Large intestine (tissue), 3 donors: ENCODE results near the gene TCP1. TPM values are rescaled to one million over a fixed set of nuclear protein-coding genes. Genes with fewer than 3 reads are reported as not detected.
"Not testable (repeated sequence)": the region's sequence is repeated elsewhere in the genome, so short reads cannot be mapped to it uniquely, and the experiment has no call there.

Experiments
- DNase-seq, 2 donors: peaks; one replicate each; pipeline versions ENCODE4 v3.0.0 to v3.0.0-alpha.2; 2013
- H3K27ac ChIP-seq: one replicate; pipeline ENCODE4 v1.5.1; 2013; ENCODE audit warnings: low read length
- H3K27me3 ChIP-seq: 2 replicates; pipeline ENCODE4 v1.6.1; 2013; ENCODE audit warnings: low read length; ENCODE audit not compliant: control insufficient read depth, insufficient read depth
- H3K36me3 ChIP-seq: 2 replicates; pipeline ENCODE4 v1.6.1; 2013; ENCODE audit warnings: low read length; ENCODE audit not compliant: control insufficient read depth, insufficient read depth
- H3K4me1 ChIP-seq: one replicate; pipeline ENCODE4 v1.6.1; 2013; ENCODE audit warnings: low read length; ENCODE audit not compliant: control insufficient read depth, insufficient read depth
- H3K4me3 ChIP-seq: one replicate; pipeline ENCODE4 v1.5.1; 2013; ENCODE audit warnings: low read length
- H3K9me3 ChIP-seq: one replicate; pipeline ENCODE4 v1.6.1; 2013; ENCODE audit warnings: mild to moderate bottlenecking, low read depth, low read length, moderate library complexity; ENCODE audit not compliant: control insufficient read depth
- WGBS: methylation state at CpG from one replicate; pipeline ENCODE4 v1.1.5; 2013; ENCODE audit warnings: low lambda C conversion rate; ENCODE audit not compliant: insufficient coverage; 5-methylcytosine and 5-hydroxymethylcytosine counted together
- polyA plus RNA-seq: library from polyadenylated mRNA; unstranded; fragments of 120-200 nt; gene quantifications from one replicate; pipeline ENCODE4 v1.2.1, GENCODE V29; 2013

Gene TCP1
- polyA plus RNA-seq, 1 donor: 199 TPM

DNA sequence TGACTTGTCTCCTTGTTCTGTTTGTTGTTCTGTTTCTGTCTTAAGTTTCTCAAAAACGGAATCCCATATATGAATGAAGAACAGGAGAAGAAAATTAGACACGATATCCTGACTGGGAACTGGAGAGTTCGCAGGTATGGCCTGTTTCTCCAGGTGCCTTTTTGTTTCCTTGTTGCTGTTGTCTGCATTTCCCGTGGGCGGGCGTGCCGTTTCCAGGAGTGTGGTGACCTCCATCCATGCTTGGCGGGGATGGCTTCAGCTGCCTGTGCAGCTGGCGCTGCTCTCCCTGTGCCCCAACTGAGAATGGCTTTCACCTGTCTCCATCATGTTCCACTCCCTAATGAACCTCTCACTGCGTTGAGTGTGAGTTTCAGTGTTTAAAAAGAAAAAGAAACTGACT, 15.1 kb upstream of the TCP1 start:
- Histone ChIP-seq H3K27me3 (no peaks in the 10 kb centered on the region), H3K4me3 (no peak overlapping the region), H3K36me3 (peaks cover 4% of the 10 kb centered on the region), H3K4me1 (peaks cover 23% of the 10 kb centered on the region), H3K9me3 (peaks cover 6% of the 10 kb centered on the region), H3K27ac (no peak overlapping the region)
- peak in 1 of 2 donors; percentile 13 for DNase-seq
- WGBS: 100% methylated on average over 1 of the region's 10 CpGs

GRCh38 chr6:159801935-159802334, 12.5 kb upstream of the TCP1 start:
- Histone ChIP-seq H3K27ac (peak overlapping the region; percentile 41), H3K4me1 (peaks cover 16% of the 10 kb centered on the region), H3K27me3 (no peaks in the 10 kb centered on the region), H3K36me3 (peaks cover 26% of the 10 kb centered on the region), H3K4me3 (no peak overlapping the region), H3K9me3 (peaks cover 6% of the 10 kb centered on the region)
- peak in 1 of 2 donors; percentile 5 for DNase-seq
- 80% methylated on average over 1 of the region's 8 CpGs for WGBS

DNA sequence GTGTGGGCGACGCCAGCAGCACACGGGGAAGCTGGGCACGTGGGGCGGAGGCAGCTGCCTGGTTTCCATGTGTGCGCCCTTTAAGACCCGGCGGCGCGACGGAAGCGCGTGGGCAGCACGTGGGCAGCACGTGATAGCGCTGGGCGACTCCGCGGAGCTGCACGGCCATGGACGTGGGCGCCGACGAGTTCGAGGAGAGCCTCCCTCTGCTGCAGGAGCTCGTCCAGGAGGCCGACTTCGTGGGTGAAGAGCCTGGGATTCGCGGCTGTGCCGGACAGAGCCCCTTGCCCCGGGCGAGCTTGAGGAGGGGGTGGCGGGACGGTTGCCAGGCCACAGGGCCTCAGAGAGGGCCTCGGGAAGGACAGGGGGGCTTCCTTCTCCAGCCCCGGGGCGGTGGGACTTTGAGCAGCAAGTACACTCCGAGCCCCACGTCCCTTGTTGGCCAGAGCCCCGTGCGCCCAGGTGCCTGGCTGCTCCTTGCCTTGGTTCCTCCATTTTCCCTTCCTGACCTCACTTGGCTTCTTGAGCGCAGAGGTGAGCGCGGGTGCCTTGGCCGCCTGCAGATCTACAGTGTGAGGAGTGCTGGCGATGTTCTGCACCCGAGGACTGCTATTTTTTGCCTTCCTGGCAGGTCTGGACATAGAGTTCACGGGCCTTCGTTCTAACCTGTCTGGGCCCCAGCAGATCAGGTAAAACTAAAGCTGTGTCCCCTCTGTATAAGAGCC, 10.9 kb upstream of the TCP1 start, which contains the start of gene PNLDC1:
PNLDC1 (plus strand) TSS at position 136 of the 725 bp plus-strand sequence; CDS start at position 168, 32 bp downstream.
- Histone ChIP-seq H3K4me1 (peaks cover 3% of the 10 kb centered on the region), H3K4me3 (no peak within 1 kb of the TSS), H3K27ac (no peak within 1 kb of the TSS), H3K27me3 (no peaks in the 10 kb centered on the region), H3K36me3 (peaks cover 33% of the 10 kb centered on the region), H3K9me3 (peaks cover 6% of the 10 kb centered on the region)
- no peak for DNase-seq
- no CpG with 5 or more reads among the region's 50 CpGs for WGBS

GRCh38 chr6:159797554-159797953, 8.2 kb upstream of the TCP1 start:
- WGBS: 20% methylated on average over 1 of the region's 1 CpG
- Histone ChIP-seq H3K4me3 (no peak overlapping the region), H3K4me1 (peaks cover 12% of the 10 kb centered on the region), H3K36me3 (peaks cover 43% of the 10 kb centered on the region), H3K9me3 (peaks cover 6% of the 10 kb centered on the region), H3K27ac (no peak overlapping the region), H3K27me3 (no peaks in the 10 kb centered on the region)
- DNase-seq: no peak

- not testable (repeated sequence) for H3K9me3 ChIP-seq, H3K4me3 ChIP-seq, H3K27me3 ChIP-seq, DNase-seq
- Histone ChIP-seq H3K27ac (peak overlapping the region; percentile 57), H3K4me1 (peaks cover 18% of the 10 kb centered on the region), H3K36me3 (peaks cover 47% of the 10 kb centered on the region)
- WGBS: no CpG with 5 or more reads among the region's 8 CpGs
These were observed 5.6 kb upstream of the TCP1 start for GRCh38 chr6:159794976-159795375.

DNA sequence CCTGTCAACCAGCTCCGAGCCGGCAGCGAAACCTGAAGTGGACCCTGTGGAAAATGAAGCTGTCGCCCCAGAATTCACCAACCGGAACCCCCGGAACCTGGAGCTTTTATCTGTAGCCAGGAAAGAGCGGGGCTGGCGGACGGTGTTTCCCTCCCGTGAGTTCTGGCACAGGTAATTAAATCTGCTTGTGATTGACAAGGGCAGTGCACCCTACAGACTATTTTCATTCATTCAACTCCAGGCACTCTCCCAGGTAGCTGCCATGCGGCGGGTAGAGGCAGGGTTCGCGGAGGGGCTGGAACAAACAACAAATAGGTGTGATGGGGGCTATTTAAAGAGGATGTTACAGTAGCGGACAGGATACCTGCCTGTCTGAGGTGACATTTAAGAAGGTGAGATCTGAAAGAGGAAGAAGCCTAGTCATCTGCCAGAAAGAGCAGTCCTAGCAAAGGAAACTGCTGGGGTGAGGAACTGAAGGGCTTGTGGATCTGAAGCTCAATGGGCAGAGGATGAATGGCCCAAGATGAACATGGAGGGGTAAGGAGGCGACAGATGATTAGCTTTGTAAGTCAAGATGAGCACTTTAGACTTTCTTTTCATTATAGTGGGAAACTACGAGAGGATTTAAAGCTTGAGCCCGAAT, 1.7 kb upstream of the TCP1 start:
- no CpG with 5 or more reads among the region's 18 CpGs for WGBS
- Histone ChIP-seq H3K9me3 (peaks cover 4% of the 10 kb centered on the region), H3K27me3 (no peaks in the 10 kb centered on the region), H3K27ac (peak overlapping the region; percentile 99), H3K4me1 (peaks cover 25% of the 10 kb centered on the region), H3K36me3 (peaks cover 28% of the 10 kb centered on the region), H3K4me3 (peak overlapping the region; percentile 90)
- DNase-seq: peak in 1 of 2 donors; percentile 29

DNA sequence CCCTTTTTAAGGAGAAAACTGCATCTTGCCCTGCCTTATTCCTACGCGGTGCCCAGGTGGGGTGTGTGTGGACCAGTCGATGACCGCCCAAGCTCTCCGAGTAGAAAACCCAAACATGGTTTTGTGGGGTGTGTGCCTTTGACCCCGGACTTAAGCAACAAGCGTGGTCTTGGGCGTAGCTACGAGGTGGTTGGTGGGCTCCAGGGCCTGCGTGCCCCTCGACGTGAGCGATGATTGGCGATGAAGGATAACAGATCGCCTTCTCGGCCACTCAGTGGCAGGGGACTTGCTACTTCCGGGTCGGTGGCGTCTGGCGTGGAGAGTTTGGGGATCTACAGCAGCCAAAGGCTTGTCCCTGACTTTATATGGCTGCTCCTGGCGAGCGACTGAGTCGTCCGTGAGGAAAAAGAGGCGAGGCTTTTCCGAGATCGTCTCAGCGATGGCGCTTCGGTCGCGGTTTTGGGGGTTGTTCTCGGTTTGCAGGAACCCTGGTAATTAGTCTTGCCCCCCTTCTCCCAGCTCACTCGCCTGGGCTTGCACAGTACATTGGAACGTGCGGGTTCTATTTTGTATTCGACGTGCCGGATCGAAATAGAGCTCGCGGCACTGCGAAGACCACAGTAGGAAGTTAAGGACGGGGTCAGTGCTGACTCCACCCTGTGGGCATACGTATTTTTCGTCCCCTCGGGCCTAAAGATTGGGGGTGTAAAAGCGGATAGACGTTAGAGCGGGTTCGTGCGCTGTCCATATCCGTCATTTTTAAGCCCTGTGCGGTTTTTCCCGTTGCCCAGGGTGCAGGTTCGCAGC, 950 bp upstream of the TCP1 start, which contains the start of gene MRPL18:
MRPL18 (plus strand) TSS at position 319 of the 807 bp plus-strand sequence; CDS start at position 440, 121 bp downstream.
- peaks cover 25% of the 10 kb centered on the region for H3K4me1 ChIP-seq
- H3K27me3 ChIP-seq: no peaks in the 10 kb centered on the region
- no CpG with 5 or more reads among the region's 56 CpGs for WGBS
- DNase-seq: peak; percentile 97
- peaks cover 33% of the 10 kb centered on the region for H3K36me3 ChIP-seq
- peak within 1 kb of the TSS; percentile 99 for H3K27ac ChIP-seq
- H3K9me3 ChIP-seq: peaks cover 4% of the 10 kb centered on the region
- peak within 1 kb of the TSS; percentile 95 for H3K4me3 ChIP-seq

DNA sequence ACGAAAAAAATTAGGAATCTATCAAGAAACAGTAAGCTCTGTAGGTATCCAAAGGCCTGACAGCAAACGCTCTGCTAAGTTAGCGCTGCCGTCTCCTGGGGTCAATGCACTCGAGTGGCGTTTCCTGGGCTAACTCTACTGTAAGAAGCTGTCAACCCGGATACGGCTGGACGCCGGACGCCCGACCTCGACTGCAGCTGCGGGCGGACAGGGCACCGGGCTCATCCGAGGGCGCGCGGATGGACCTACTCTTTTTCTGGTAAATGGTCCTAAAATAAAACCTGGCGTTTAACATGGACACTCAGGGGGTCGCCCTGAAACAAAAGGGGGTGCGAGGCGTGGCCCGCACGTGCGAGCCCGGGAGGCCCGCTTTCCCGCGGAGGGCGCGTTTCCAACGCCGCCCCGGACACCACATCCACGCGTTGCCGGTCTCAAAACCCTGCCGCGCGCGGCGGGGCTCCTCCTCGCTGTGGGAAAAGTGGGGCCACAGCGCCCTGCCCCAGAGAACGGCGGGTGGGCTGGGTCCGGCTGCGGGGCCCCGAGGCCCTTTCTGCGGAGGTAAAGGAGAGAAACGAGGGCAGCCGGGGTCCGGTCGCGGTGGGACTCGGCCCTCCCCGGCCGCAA, 537 bp downstream of the TCP1 start:
- no peaks in the 10 kb centered on the region for H3K27me3 ChIP-seq
- WGBS: no CpG with 5 or more reads among the region's 60 CpGs
- H3K27ac ChIP-seq: peak overlapping the region; percentile 99
- H3K4me1 ChIP-seq: peaks cover 21% of the 10 kb centered on the region
- H3K4me3 ChIP-seq: peak overlapping the region; percentile 95
- peaks cover 4% of the 10 kb centered on the region for H3K9me3 ChIP-seq
- DNase-seq: peak; percentile 41 to 71
- H3K36me3 ChIP-seq: peaks cover 41% of the 10 kb centered on the region

- Histone ChIP-seq H3K36me3 (peaks cover 44% of the 10 kb centered on the region), H3K4me3 (peak overlapping the region; percentile 95), H3K27me3 (no peaks in the 10 kb centered on the region), H3K27ac (peak overlapping the region; percentile 99), H3K9me3 (peaks cover 4% of the 10 kb centered on the region), H3K4me1 (peaks cover 21% of the 10 kb centered on the region)
- no CpG with 5 or more reads among the region's 15 CpGs for WGBS
- peak in 1 of 2 donors; percentile 7 for DNase-seq
These were observed 1.1 kb downstream of the TCP1 start for GRCh38 chr6:159788276-159788675.
